ENCODE results near the gene COASY. TPM values are rescaled to one million over a fixed set of nuclear protein-coding genes. Genes with fewer than 3 reads are reported as not detected.

Gene COASY
- total RNA-seq, 6 experiments from 2014 or later, result 48.1 to 70.5 (median 60.9) TPM

DNA sequence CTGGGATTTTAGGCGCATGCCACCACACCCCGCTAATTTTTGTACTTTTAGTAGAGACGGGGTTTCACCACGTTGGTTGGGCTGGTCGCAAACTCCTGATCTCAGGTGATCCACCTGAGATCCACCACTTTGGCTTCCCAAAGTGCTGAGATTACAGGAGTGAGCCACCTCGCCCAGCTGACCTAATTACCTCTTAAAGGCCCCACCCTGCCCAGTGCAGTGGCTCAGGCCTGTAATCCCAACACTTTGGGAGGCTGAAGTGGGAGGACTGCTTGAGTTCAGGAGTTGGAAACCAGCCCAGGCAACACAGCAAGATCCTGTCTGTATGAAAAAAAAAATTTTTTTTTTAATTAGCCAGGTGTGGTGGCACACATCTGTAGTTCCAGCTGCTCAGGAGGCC, 2.9 kb upstream of the COASY start:
- ATAC-seq (no peak), DNase-seq (no peak)
- Histone ChIP-seq H3K4me1 (peaks cover 0 to 28% (median 14%) of the 10 kb centered on the region in 4 donors), H3K4me3 (no peak overlapping the region), H3K36me3 (no peaks in the 10 kb centered on the region), H3K27ac (no peak overlapping the region), H3K27me3 (no peaks in the 10 kb centered on the region), H3K9me3 (no peaks in the 10 kb centered on the region)
- TF ChIP-seq, protein P1, sequence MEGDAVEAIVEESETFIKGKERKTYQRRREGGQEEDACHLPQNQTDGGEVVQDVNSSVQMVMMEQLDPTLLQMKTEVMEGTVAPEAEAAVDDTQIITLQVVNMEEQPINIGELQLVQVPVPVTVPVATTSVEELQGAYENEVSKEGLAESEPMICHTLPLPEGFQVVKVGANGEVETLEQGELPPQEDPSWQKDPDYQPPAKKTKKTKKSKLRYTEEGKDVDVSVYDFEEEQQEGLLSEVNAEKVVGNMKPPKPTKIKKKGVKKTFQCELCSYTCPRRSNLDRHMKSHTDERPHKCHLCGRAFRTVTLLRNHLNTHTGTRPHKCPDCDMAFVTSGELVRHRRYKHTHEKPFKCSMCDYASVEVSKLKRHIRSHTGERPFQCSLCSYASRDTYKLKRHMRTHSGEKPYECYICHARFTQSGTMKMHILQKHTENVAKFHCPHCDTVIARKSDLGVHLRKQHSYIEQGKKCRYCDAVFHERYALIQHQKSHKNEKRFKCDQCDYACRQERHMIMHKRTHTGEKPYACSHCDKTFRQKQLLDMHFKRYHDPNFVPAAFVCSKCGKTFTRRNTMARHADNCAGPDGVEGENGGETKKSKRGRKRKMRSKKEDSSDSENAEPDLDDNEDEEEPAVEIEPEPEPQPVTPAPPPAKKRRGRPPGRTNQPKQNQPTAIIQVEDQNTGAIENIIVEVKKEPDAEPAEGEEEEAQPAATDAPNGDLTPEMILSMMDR (IDR thresholded peaks at IDR 0.05), result no peak
- TF ChIP-seq POLR2A (IDR thresholded peaks at IDR 0.05), result no peak
- intact Hi-C loops (cut with DNase I), result no loop called here
- 85% methylated on average over 5 of the region's 6 CpGs for WGBS (ENCODE audit: insufficient coverage, low coverage, low lambda C conversion rate, missing lambda C conversion rate)

DNA sequence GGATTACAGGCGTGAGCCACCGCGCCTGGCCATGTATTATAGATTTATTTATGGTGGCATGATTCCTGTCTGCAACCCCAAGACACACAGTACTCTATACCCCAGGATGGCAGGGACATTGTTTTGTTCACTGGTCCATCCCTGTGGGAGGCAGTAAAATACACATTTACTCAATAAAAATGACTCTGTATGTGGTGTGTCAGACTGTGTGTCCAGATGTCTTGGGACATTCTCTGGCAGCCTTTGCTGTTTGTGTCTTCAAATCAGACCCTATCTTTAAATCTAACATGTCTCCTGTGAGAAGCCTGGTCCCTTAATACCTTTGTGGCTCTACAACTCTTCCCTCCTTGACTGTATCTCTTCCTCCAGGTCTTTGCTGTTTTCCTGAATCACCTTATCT, 1.7 kb upstream of the COASY start:
- no peak overlapping the region for H3K27ac ChIP-seq
- peaks cover 0 to 37% (median 18%) of the 10 kb centered on the region in 4 donors for H3K4me1 ChIP-seq
- H3K36me3 ChIP-seq, result peaks cover 0 to 3% (median 1%) of the 10 kb centered on the region in 4 donors
- no peak for TF ChIP-seq POLR2A (IDR thresholded peaks at IDR 0.05)
- TF ChIP-seq, protein P1 (IDR thresholded peaks at IDR 0.05), result no peak
- no peaks in the 10 kb centered on the region for H3K9me3 ChIP-seq
- 94% methylated on average over 3 of the region's 3 CpGs for WGBS (ENCODE audit: insufficient coverage, low coverage, low lambda C conversion rate, missing lambda C conversion rate)
- no peak for ATAC-seq
- DNase-seq, result no peak
- intact Hi-C loops (cut with DNase I), result no loop called here
- H3K4me3 ChIP-seq, result no peak overlapping the region
- H3K27me3 ChIP-seq, result no peaks in the 10 kb centered on the region

DNA sequence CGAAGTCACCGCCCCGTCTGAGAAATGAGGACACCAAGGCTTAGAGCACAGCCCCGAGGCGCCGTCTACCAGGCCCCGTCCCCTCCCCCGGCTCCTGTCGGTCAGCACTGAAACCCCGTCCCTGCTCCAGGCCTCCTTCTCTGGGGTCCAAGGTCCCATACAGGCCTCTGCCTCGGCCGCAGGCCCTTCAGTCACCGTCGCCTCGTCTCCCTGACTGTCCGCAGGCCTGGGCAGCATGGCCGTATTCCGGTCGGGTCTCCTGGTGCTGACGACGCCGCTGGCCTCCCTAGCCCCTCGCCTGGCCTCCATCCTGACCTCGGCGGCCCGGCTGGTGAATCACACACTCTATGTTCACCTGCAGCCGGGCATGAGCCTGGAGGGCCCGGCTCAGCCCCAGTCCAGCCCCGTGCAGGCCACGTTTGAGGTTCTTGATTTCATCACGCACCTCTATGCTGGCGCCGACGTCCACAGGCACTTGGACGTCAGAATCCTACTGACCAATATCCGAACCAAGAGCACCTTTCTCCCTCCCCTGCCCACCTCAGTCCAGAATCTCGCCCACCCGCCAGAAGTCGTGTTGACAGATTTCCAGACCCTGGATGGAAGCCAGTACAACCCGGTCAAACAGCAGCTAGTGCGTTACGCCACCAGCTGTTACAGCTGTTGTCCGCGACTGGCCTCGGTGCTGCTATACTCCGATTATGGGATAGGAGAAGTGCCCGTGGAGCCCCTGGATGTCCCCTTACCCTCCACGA, 617 bp downstream of the COASY start:
- Histone ChIP-seq H3K9me3 (no peaks in the 10 kb centered on the region), H3K4me1 (peaks cover 0 to 47% (median 23%) of the 10 kb centered on the region in 4 donors), H3K36me3 (peaks cover 0 to 11% (median 2%) of the 10 kb centered on the region in 4 donors), H3K27ac (peak overlapping the region; percentile 70 to 85 (median 82)), H3K4me3 (peak overlapping the region; percentile 92 to 96 (median 94)), H3K27me3 (no peaks in the 10 kb centered on the region)
- intact Hi-C loops (cut with DNase I), result no loop called here
- ATAC-seq, result peak; percentile 4 to 13 (median 10)
- DNase-seq, result peak in 1 of 3 donors; percentile 64
- TF ChIP-seq, protein P1 (IDR thresholded peaks at IDR 0.05), result no peak
- no peak for TF ChIP-seq POLR2A (IDR thresholded peaks at IDR 0.05)
- whole genome bisulfite sequencing (ENCODE audit: insufficient coverage, low coverage, low lambda C conversion rate, missing lambda C conversion rate), result 2% methylated on average over 20 of the region's 48 CpGs

DNA sequence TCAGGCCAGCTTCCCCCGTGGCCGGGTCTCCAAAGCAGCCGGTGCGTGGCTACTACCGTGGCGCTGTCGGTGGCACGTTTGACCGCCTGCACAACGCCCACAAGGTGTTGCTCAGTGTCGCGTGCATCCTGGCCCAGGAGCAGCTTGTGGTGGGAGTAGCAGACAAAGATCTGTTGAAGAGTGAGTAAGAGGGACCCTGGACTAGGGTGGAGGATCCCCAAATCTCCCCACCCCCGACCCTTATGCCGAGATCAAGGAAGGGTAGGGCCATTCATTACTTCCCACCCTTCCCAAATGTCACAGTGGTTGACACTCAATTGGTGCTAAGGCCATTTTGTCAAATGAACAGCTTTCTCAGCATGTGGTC, 1.2 kb downstream of the COASY start:
- ATAC-seq (no peak), DNase-seq (no peak)
- Histone ChIP-seq H3K4me3 (peak overlapping the region; percentile 92 to 96 (median 94)), H3K36me3 (peaks cover 0 to 11% (median 2%) of the 10 kb centered on the region in 4 donors), H3K27me3 (no peaks in the 10 kb centered on the region), H3K9me3 (no peaks in the 10 kb centered on the region), H3K27ac (peak overlapping the region; percentile 70 to 85 (median 82)), H3K4me1 (peaks cover 0 to 52% (median 26%) of the 10 kb centered on the region in 4 donors)
- TF ChIP-seq POLR2A (IDR thresholded peaks at IDR 0.05), result no peak
- TF ChIP-seq, protein P1 (IDR thresholded peaks at IDR 0.05), result no peak
- WGBS (ENCODE audit: insufficient coverage, low coverage, low lambda C conversion rate, missing lambda C conversion rate), result 61% methylated on average over 2 of the region's 14 CpGs
- intact Hi-C loops (cut with DNase I), result no loop called here

Data from right lobe of liver (tissue), 6 donors.